Left renal pelvis (tissue), 4 donors: ENCODE data around the gene EIF3M. TPM values are rescaled to one million over a fixed set of nuclear protein-coding genes. Genes with fewer than 3 reads are reported as not detected.

Experiments used
- DNase-seq, 4 donors: peaks; one replicate each; pipeline ENCODE4 v3.0.0-alpha.2; 2013; ENCODE audit warnings: low read depth in 4 of 4, low spot score in 3 of 4
- polyA plus RNA-seq, 4 donors: library from polyadenylated mRNA; unstranded; fragments of 120-200 nt; gene quantifications; one replicate each; pipeline ENCODE4 v1.2.1, GENCODE V29; 2013; ENCODE audit not compliant: insufficient read length in 4 of 4

The EIF3M gene
- polyA plus RNA-seq = 100 to 1,000 TPM; 446 to 745 (median 687) TPM

DNA sequence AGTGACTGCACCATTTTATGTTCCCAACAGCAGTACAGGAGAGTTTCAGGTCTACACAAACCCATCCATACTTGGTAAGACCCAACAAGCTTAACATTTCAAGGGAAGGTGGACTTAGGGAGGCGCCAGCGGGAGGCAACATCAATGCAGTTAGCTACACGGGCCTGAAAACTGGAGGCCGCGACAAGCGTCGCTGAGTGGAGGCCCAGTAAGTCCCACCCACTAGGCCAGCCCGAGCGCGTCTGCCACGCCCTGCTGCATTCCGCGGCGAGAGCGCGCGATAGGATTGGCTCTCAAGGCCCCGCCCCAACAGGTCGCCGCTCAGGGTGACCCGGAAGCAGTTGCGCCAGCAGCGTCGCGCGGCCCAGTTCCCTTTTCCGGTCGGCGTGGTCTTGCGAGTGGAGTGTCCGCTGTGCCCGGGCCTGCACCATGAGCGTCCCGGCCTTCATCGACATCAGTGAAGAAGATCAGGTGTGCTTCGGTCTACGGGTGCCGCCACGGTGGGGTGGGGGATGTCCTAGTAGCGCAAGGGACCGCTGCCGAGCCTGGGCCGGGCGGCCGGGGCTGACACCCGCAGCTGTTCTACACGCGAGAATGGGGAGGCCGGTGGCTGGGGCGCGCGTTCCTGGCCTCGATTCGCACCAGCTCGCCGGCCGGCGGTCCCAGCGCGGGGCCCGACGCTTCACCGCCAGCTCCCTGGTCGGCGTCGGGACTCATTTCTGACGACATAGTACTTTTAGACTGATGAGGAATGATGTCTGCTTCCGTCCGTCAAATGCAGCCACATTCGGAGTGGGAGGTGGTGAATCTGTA, at the start of gene EIF3M:
Gene EIF3M (plus strand): TSS at position 373 of the 813 bp plus-strand sequence. CDS start 57 bp downstream, at position 430.
- DNase-seq = peak; percentile 87 to 92 (median 89)

DNA sequence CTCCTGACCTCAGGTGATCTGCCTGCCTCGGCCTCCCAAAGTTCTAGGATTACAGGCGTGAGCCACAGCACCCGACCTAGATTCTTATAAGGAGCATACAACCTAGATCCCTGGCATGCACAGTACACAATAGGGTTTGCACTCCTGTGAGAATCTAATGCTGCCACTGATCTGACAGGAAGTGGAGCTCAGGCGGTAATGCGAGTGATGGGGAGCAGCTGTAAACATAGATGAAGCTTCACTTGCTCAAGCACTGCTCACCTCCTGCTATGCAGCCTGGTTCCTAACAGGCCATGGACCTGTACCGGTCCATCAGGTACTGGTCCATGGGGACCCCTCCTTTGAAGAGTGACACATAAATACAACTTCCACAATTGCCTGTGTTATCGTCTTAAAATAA, 44.8 kb upstream of the EIF3M start:
- DNase-seq = no peak

- no peak for DNase-seq
Measured at GRCh38 chr11:32549611-32550187, 33.9 kb upstream of the EIF3M start.

DNA sequence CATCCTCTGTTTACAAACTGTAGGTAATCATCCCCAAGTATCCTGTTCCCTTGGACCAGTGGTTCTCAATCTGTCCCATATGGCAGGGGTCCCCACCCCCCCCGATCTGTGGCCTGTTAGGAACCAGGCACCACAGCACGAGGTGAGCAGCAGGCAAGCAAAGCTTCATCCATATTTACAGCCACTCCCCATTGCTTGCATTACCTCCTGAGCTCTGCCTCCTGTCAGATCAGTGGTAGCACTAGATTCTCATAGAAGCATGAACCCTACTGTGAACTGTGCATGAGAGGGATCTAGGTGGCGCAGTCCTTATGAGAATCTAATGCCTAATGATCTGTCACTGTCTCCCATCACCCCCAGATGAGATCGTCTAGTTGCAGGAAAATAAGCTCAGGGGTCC, 33.4 kb upstream of the EIF3M start:
- no peak for DNase-seq

GRCh38 chr11:32555091-32555490, 28.5 kb upstream of the EIF3M start:
- no peak for DNase-seq

DNA sequence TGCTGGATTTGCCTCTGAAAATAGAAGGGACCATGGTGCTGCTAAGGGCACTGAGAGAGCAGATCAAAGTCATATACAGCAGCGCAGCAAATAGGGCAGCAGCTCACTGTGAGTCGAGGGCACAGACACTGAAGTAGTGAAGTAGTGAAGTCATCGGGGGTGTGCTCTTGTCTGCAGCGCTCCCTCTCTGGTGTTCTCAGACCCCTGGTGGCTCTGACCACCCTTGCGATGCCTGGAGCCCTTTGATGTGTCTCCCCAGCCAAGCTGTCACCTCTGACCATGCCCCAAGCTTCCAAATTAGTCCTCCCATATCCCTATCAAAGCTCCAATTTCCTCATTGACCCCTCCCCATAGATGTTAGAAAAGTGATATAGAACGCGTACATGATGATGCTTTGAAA, 27.7 kb upstream of the EIF3M start:
- no peak for DNase-seq

GRCh38 chr11:32561835-32562234, 21.8 kb upstream of the EIF3M start:
- DNase-seq = no peak

- no peak for DNase-seq
Measured at GRCh38 chr11:32562839-32563599, 20.6 kb upstream of the EIF3M start.

GRCh38 chr11:32563600-32563959, 20.1 kb upstream of the EIF3M start:
- no peak for DNase-seq

GRCh38 chr11:32566517-32566916, 17.1 kb upstream of the EIF3M start:
- DNase-seq = no peak

- no peak for DNase-seq
Measured at GRCh38 chr11:32567154-32567553, 16.5 kb upstream of the EIF3M start.

- no peak for DNase-seq
Measured at GRCh38 chr11:32569313-32569881, 14.2 kb upstream of the EIF3M start.

DNA sequence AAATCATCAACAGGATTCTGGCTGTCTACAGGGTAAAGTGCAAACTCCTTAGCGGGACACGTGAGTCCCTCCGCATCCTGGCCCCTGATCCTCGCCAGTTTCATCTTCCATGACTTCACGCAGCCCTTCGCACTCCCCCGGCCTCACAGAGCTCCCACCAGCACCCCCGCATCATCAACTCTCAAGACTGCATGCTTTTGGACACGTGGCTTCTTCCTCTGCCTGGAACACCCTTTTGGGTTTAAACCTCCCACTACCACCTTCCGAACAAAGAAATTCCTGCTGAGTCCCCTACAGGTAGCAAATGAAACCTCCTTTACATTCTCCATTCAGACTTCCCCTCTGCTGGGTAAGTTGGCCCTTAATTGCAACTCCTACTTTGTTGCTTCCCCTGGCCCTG, 12.6 kb upstream of the EIF3M start:
- no peak for DNase-seq

- DNase-seq = no peak
Measured at GRCh38 chr11:32573228-32573627, 10.4 kb upstream of the EIF3M start.

DNA sequence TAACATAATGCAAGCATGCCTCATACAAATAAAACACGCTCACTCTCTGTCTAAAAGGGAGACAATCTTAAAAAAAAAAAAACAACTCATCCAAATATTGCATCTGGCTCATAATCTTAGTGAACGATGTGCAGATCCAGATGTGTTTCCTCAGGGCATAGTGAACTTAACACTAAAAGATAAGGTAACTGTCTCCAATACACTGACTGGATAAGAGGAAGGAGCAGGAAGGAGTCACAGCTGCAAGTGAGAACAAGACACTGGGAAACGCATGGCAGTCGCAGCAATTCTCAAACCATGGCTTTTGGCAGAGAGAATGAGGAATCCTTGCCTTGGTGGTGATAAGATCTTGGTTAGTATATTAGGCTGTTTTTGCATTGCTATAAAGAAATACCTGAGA, 9.2 kb upstream of the EIF3M start:
- DNase-seq = no peak

DNA sequence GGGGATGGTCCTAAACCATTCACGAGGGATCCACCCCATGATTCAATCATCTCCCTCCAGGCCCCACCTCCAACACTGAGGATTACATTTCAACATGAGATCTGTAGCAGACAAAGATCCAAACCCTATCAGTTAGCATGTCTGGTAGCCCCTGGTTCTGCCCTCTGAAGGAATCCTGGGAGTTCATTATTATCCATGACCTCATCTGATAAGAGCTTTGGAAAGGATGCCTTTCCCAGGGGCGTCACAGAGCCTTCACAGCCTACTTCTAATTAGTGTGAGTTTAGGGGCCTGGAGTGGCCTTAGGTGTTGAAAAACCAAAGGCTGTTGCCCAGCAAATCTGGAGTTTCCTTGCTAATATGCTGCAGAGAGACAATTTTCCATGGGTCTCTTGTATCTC, 8.6 kb upstream of the EIF3M start:
- no peak for DNase-seq

DNA sequence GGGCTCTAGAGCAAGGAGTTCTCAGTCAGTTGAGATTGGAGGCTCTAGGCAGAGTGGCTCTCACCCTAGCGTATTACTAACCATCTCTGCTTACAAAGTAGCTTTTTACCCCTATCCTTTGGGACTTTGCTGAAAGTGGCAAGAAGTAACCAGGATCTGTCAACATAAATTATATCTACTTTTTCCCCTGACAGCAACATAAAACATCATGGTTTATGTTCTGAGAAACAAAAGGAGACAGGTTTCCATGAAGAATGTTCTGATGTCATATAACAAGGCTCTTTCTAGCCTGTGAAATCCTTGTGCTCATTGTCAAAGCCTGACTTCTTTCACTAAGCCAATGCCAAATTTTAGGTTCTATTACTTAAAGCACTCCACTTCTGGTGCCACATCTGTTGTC, 7.2 kb upstream of the EIF3M start:
- no peak for DNase-seq

DNA sequence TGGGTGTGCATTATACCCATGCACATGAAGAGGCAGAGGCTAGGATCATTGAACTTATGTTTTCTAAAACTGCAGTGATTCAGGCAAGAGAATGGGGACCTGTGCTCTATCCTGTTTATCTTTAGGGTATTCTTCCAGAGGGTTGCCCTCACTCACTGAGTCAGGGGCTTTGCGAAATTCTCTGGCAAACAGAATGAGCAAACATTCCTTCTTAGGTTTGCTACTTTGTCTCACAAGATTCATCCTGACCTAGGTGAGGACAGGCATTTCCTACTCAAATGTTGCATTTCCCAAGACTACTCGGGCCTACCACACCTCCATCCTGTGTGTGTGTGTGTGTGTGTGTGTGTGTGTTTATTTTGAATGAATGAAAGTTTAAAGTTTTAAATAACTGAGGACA, 2.7 kb upstream of the EIF3M start:
- no peak for DNase-seq

GRCh38 chr11:32581556-32581955, 2.1 kb upstream of the EIF3M start:
- no peak for DNase-seq

DNA sequence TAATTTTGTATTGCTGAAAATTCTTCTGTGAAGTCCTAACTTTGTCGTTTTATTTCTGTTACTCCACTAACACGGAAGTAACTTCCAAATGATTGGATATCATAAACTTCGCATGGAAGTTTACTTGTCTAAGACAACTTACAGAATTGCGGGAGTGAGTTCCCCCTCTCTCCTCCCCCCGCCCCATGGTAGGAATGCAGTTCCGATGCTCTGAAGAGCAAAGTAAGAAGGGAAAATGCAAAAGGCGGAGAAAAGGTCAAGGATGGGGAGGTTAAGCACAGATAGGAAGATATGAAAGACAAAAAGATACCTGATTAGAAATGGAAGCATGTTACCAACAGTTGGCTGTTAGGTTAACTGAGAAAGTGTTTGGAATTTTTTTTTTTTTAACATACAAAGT, 1.3 kb downstream of the EIF3M start:
- DNase-seq = no peak

GRCh38 chr11:32586576-32587190, 3.1 kb downstream of the EIF3M start:
- no peak for DNase-seq
